Putamen (tissue), 1 donor: ENCODE measurements around the gene ARHGAP8.

Source experiments
- DNase-seq: peaks from one replicate; pipeline ENCODE4 v3.0.0-alpha.2; 2016; ENCODE audit warnings: low spot score

The ARHGAP8 gene

DNA sequence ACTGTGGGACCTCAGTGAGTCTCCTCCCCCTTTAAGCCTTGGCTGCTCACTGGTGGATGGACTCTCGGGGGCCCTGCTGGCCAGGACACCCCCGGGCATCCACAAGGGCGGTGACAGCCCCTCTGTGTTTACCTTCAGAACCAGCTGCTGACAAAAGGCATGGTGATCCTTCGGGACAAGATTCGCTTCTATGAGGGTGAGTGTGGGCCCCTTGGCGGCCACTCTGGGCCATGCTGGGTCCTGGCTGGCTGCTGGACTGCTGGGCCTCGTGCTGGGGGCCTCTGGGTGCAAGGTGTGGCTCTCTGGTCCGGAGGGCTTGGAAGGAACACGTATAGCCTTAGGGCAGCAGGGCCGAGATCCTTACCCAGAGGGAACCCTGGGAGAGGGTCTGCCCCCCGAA is 25.9 kb upstream of the ARHGAP8 start:
- DNase-seq: no peak

DNA sequence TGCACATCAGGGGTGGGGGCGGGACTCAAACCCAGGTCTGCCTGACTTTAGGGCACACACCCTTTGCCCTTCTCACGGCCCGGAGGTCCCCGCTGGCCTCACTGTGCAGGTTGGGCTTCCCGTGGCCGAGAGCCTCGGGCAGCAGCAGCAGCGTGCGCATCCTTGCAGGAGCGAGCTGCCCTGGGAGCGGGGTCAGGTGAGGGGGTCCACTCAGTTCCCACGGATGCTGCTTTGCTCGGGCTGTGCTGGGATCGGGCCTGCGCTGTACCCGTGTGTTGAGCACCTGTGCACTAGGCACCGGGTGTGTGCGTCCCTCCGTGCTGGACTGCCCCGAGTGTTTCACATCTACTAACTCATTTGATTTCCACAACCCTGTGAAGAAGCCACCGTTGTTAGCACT is 25.2 kb upstream of the ARHGAP8 start:
- DNase-seq: no peak

DNA sequence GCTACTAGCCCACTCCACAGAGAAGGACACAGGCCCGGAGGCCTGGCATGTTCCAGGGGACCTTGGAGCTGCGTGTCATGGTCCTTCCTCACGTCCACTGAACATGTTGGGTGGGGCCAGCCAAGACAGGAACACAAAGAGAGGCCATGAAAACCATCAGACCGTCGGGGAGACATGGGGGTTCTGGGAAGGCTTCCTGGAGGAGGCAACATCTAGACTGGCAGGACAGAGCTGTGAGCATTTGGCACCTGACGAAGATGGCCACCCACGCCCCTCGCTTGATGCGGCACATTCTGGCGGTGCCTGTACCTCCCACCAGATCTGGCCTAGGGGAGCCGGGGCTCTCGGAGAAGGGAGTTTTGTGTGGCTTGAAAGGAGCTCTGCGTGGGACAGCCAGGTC is 24.7 kb upstream of the ARHGAP8 start:
- no peak for DNase-seq

DNA sequence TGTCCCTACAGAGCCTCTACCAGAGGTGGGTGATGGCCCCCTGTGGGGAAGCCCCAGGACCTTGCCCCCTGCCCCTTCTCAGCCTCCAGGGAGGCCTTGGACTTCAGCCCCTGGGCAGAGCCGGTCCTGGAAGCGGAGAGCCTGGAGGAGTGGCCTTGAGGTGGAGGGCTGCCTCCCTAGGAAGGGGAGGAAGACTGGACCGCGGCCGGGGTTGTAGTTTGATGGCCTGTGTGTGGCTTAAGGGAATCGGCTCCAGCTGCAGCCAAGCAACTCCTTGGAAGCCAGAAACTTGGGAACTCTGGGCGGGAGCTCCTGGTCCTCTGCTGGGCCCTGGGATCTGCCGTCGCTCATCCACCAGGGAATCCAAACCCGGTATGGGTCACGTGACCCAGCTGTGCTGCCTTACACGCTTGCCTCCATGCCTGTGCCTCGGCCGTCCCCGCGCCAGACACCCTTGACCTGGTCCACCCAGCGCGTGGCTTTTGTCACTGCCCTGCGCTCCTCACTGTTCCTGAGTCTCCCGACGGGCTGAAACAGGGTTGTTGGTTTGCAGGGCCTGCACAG is 23.5 kb upstream of the ARHGAP8 start:
- no peak for DNase-seq

- peak; percentile 65 for DNase-seq
These were observed 22.9 kb upstream of the ARHGAP8 start for GRCh38 chr22:44729391-44730021.

DNA sequence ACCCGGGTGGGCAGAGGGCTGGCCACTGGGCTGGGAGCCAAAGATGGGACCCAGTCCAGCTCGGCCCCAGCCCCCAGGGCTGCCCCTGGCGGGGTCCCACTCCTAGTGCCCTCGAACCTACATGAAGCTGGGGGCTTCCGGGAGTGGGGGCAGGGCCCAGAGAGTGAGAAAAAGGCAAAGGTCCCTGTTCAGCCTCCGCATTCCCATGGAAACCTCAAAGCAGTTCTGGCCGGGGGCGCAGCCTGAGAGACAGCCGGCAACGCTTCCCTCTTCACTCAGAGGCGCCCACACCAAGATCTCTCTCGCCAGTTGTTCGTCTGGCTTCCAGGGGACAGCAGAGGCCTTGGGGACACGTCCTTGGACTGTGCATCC is 22.4 kb upstream of the ARHGAP8 start:
- no peak for DNase-seq

- no peak for DNase-seq
These were observed 21.7 kb upstream of the ARHGAP8 start for GRCh38 chr22:44730490-44731356.

GRCh38 chr22:44731357-44731970 is 20.9 kb upstream of the ARHGAP8 start:
- DNase-seq: no peak

DNA sequence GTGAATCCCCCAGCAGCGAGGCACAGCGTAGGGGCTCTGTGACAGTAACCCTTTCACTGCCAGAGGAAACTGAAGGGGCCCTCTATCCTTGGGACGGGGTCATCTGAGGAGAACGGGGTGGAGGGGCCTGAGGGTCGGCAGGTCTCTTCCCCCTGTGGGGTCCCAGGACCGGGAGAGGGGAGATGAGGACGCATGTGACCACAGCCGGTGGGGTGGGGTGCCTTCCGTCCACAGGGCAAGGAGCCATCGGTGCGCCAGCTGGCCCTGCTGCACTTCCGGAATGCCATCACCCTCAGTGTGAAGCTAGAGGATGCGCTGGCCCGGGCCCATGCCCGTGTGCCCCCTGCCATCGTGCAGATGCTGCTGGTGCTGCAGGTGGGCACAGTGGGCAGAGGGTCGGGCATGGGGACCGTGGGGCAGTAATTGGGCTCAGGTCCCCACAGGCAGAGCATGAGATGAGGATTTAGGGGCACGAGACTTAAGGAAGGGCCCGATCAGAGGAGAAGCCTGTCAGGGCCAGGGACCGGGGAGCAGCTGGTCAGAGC is 20.3 kb upstream of the ARHGAP8 start:
- no peak for DNase-seq

DNA sequence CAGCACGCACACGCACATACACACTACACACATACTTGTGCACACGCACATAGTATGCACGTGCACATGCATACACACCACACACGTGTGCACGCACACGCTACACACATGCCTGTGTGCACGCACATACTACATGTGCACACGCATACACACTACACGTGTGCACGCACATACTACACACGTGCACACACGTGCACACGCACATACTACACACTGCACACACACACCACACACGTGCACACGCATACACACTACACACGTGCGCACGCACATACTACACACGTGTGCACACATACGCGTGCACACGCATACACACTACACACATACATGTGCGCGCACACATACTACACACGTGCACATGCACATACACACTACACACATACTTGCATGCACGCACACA is 19.7 kb upstream of the ARHGAP8 start:
- DNase-seq: no peak

GRCh38 chr22:44733426-44734106 is 18.8 kb upstream of the ARHGAP8 start:
- DNase-seq: no peak

DNA sequence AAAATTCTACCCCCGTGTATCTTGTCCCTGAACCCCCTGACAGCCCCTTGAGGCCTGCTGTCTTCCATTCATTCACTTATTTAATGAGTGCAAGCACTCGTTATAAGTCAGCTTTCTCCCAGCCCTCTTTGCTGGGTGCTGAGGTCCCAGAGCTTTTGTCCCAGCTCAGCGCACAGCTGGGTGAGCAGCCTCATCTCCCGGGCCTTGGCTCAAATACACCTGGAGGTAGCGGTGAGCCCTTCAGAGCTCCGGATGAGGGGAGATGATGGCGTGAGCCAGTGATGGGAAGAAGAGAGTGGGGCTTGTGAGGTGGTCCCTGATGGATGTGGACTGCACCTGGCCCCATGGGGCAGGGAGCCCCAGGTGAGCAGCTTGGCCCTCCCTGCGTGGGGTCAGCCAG is 18.1 kb upstream of the ARHGAP8 start:
- no peak for DNase-seq

- no peak for DNase-seq
These were observed 17.4 kb upstream of the ARHGAP8 start for GRCh38 chr22:44734801-44735517.

GRCh38 chr22:44735518-44736428 is 16.6 kb upstream of the ARHGAP8 start:
- DNase-seq: peak; percentile 25

DNA sequence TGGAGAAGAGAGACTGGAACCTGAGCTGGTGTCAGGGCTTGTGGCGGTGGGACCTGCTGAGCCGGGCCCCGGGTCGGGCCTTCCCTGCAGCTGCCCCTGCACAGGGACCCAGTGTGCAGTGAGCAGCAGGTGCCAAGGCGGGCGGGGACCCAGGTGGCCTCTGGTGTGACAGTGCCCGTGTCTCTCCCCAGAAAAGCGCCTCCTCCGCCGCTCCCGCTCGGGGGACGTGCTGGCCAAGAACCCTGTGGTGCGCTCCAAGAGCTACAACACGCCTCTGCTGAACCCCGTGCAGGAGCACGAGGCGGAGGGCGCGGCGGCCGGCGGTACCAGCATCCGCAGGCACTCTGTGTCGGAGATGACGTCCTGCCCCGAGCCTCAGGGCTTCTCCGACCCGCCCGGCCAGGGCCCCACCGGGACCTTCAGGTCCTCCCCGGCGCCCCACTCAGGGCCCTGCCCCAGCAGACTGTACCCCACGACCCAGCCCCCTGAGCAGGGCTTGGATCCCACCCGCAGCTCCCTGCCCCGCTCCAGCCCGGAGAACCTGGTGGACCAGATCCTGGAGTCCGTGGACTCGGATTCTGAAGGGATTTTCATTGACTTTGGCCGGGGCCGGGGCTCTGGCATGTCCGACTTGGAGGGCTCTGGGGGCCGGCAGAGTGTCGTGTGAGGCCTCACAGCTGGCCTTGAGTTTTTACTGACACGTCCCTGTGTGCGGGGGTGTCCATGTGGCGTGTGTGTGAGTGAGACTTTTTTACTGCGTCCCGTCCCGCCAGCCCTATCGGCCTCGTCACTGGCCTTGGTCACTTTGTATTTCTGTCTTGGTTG is 15.6 kb upstream of the ARHGAP8 start:
- DNase-seq: no peak

DNA sequence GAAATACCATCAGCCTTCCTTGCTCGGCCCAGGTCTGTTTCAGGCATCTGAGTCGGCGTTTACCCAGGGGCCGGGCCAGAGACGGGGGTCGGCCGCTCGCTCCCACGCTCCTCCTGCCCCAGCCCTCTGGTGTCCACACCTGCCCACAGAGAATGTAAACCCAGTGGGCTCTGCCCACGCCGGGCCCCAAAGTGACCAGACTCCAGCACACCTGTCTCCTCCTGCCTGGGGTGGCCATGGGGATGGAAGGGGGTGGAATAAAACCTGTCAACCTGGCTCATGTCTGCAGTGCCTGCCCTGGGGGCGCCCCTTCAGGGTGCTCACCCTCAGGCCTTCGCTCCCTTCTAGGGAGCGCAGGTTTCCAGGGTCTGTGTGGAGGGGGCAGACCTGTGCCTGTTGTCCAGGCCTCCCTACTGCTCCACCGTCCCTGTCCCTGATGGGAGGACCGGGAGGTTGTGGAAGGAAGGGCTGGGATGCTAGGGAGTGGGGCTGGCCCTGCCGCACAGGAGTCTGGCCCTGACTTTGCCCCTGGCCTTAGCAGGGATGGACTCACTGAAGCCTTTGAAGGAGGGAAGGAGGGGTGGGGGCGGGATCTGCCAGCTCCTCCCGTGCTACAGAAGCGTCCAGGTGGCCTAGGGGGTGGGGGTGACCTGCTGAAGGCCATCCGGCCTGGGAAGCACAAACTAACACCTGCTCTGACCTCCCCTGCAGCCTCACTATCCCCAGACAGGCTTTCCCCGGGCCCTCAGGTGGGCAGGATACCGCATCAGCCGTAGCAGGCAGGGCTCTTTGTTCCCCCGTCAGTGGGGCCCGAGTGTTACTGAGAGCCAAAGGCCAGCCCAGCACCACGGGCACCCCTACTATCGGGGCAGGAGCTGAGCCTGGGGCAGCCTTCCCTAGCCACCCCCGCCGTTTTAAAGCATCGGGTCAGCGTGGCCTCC is 14.7 kb upstream of the ARHGAP8 start:
- no peak for DNase-seq

- no peak for DNase-seq
These were observed 14.0 kb upstream of the ARHGAP8 start for GRCh38 chr22:44738347-44738715.

DNA sequence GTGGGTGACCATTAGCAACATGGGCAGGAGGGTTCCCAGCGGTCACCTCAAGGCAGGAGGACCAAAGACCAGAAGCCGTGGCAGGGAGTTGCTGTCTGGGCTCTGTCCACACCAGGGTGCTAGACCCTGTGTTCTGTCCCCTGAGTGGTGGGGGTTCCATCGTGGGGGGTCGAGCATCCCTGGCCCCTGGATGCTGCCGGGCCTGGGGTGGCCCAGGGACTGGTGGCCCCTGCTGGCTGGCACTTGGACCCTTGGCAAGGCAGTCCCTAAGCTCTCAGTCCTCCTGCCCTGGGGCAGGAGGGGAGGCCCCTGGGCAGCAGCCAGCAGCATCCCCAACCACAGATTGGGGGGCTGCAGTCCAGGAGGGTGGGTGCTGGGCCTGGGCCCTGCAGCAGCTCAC is 13.4 kb upstream of the ARHGAP8 start:
- DNase-seq: no peak
